GM23248 (cell line): ENCODE results near the gene NCL.

Experiments
- EZH2 ChIP-seq: fragments of 200-600 bp; sonication (generic); IDR thresholded peaks from 2 replicates; pipeline ENCODE4 v1.6.1; 2018; ENCODE audit warnings: antibody characterized with exemption, mild to moderate bottlenecking; ENCODE audit not compliant: insufficient read depth, poor library complexity, severe bottlenecking
- EZH2phosphoT487 ChIP-seq: fragments of 200-600 bp; sonication (generic); IDR thresholded peaks from 2 replicates; pipeline ENCODE4 v1.6.1; 2018; ENCODE audit warnings: antibody characterized with exemption, moderate library complexity, mild to moderate bottlenecking, low read depth; ENCODE audit not compliant: insufficient read depth

DNA sequence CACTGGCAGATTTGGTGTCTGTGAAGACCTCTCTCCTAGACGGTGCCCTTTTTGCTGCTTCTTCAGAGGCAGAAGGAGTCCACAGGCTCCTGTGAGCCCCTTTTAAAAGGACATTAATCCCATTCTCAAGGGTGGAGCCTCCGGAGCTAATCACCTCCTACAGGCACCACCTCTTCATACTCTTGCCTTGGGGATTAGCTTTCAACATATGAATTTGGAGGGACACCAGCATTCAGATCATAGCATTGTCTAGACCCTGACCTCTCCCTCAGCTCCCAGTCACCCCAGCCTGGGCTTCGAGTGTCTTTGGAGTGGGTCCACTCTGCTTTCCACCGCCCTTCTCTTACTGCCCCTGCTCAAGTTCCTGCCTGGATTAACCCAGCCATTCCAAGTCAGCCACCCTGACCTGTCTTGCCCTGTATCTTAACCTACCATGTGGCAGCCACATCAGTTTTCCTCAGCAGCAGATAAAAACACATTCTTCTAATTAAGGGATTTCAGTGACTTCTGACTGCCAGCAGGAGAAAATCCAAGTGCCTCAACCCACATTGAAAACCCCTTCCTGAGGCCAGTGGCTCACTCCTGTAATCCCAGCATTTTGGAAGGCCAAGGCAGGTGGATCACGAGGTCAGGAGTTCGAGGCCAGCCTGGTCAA, 6.1 kb upstream of the NCL start:
- TF ChIP-seq EZH2phosphoT487 (no peak), EZH2 (no peak)
